ENCODE data around the gene SYTL3.

Gene SYTL3

DNA sequence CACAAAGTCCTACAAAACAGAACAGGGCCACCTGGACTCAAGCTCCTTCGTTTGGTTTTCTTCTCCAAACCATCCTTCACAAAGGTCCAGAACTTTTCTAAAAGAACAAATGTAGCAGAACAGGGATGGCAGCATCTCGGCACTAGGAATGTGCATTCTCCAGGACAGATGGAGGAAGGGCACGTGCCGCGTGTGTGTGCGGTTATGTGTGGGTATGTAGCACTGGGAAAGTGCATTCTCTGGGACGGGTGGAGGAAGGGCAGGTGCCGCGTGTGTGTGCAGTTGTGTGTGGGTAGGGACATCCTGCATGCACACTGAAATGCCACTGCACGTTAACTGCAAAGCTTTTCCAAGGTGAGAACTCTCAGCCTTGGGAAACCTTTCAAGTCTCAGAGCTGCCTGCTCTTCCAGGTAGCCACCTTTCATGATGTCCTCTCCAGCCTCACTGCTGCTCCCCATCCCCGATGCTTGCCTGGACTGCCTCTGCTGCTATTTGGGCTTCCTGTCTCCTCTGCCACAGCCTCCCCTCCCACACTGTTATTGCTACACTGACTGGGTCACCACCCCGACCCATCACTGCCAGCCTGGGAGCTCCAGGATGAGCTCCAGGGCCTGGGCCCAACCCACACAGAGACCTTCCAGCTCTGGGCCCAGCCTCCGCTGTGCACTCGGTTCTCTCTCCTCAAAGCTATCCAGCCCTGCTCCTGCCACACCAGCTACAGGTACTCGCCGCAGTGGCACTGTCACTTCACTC is 121.7 kb downstream of the SYTL3 start:
- FAIRE-seq, result no peak
- TF ChIP-seq POLR2A (IDR thresholded peaks at IDR 0.05; ENCODE audit: low read depth, low read length), result no peak
- TF ChIP-seq POLR2AphosphoS5 (IDR thresholded peaks at IDR 0.05; ENCODE audit: low read depth, low read length), result 0 out of 2 replicates have a peak, but pooled peaks have one; percentile 32

DNA sequence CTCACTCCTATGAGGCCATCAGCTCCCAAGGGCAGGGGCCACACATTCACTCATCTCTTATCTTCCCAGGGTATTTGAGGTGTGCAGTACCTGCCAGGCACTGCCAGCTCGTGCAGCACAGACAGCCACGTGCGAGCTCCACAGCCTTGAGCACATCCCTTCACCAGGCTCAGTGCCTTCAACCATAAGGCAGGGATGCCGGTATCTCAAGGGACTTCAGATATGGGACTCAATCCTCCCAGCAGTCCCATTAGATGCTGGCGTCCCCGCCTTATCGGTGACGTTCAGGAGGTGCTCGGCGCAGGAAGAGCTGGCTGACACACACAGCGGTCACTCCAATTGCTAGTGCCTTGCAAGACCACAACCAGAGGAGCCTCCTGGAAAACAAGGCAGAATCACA is 122.3 kb downstream of the SYTL3 start:
- DNase-seq (ENCODE audit: insufficient read length), result no peak
- no peak for FAIRE-seq
- TF ChIP-seq POLR2AphosphoS5 (IDR thresholded peaks at IDR 0.05; ENCODE audit: low read depth, low read length) (no peak), TAF1 (IDR thresholded peaks at IDR 0.05; ENCODE audit: borderline replicate concordance, low read depth, low read length) (no peak), POLR2A (IDR thresholded peaks at IDR 0.05; ENCODE audit: low read depth, low read length) (peak; percentile 31; the same call in 1 of the 2 replicates)

More for the DNA sequence above, 121.7 kb downstream of the SYTL3 start:
- no peak for DNase-seq (ENCODE audit: insufficient read length)

DNA sequence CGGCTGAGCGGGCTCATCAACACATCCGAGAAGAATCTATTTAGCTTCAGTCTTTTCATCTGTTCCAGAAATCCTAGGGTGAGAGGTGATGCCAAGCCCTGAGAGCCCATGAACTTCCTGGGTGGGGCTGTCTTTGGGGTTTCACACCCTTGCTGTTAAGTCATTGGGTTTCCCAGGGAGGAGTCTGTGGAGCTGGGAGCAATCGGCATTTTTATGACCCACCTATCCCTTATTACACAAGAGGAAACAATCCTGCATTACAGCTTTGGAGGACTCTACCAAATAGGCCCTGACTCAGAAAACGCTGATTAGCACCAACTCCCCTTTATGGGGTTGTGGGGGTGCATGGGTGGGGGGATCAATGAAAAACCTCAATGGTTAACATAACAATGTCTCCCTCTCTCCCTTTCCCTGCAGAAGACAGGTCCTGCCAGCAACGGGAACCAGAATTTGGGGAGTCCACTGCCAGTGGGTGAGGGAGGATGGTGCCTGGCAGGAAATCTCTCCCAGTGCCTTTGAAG is 123.1 kb downstream of the SYTL3 start:
- no peak for TF ChIP-seq POLR2A (IDR thresholded peaks at IDR 0.05; ENCODE audit: low read depth, low read length)
- TF ChIP-seq POLR2AphosphoS5 (IDR thresholded peaks at IDR 0.05; ENCODE audit: low read depth, low read length), result 0 out of 2 replicates have a peak, but pooled peaks have one; percentile 11
- FAIRE-seq (no peak), DNase-seq (ENCODE audit: insufficient read length) (no peak)

DNA sequence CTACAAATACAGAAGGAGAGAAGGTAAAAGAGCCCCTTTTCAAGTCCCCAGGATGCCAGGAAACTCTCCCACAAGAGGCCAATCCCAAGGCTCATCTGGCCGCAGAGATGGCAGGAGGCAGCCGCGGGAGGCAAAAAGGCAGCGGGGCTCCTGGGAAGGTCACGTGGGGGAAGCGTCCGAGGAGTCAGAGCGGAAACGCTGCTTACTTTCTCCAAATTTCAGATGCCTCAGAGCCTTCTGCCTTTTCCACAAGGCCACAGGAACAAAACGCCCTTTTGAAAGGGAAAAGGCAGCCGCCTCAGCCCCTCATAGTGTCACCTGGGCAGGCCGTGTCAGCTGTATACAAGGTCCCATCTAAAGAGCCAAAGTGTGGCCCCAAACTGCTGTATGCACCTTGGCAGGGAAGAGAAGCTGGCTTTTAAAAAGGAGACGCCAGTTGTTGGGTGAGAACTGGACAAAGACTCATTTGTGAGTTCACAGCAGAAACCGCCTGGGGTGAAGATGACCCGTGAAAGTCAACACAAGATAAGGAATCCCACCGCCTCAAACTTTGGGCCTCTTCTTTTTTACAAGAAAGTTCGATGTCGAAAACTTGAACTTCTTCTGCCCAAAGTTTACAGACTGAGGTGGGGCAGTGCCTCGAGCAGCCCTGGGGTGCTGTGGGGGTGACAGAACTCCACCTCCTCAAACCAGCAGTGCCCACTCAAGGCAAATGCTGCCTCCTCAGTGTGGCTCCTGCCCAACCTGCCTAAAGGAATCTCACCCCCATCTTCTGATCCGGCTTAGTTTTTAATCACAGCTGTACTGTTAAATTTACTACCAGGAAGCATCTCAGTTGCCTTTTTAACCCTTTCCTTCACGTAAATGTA is 124.0 kb downstream of the SYTL3 start:
- TF ChIP-seq POLR2AphosphoS5 (IDR thresholded peaks at IDR 0.05; ENCODE audit: low read depth, low read length), result no peak
- no peak for TF ChIP-seq POLR2A (IDR thresholded peaks at IDR 0.05; ENCODE audit: low read depth, low read length)
- TF ChIP-seq TAF1 (IDR thresholded peaks at IDR 0.05; ENCODE audit: borderline replicate concordance, low read depth, low read length), result no peak
- FAIRE-seq (no peak), DNase-seq (ENCODE audit: insufficient read length) (no peak)

DNA sequence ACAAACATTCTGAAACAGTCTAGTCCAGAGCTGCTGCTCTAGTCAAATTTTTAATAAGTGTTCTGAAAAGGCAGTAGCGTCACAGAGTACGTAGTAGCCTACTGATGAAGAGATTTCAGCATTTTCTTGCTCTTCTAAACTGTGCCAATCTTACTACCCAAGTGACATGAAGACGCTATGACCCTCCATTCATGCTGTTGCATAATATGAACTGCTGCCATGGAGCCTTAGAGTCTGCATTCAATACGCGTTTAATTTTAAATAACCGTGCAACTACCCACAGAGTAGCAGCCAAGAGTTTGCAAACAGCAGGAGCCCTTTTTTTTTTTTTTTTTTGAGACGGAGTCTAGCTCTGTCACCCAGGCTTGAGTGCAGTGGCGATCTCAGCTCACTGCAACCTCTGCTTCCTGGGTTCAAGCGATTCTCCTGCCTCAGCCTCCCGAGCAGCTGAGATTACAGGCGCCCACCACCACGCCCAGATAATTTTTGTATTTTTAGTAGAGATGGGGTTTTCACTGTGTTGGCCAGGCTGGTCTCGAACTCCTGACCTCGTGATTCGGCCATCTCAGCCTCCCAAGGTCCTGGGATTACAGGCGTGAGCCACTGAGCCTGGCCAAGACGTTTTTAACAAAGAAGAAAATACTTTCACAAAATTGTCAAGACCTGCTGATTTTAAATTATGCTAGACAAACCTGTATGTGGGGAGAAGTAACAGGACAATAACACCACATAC is 125.0 kb downstream of the SYTL3 start:
- no peak for FAIRE-seq
- no peak for TF ChIP-seq POLR2A (IDR thresholded peaks at IDR 0.05; ENCODE audit: low read depth, low read length)
- no peak for TF ChIP-seq TAF1 (IDR thresholded peaks at IDR 0.05; ENCODE audit: borderline replicate concordance, low read depth, low read length)
- TF ChIP-seq POLR2AphosphoS5 (IDR thresholded peaks at IDR 0.05; ENCODE audit: low read depth, low read length), result no peak

DNA sequence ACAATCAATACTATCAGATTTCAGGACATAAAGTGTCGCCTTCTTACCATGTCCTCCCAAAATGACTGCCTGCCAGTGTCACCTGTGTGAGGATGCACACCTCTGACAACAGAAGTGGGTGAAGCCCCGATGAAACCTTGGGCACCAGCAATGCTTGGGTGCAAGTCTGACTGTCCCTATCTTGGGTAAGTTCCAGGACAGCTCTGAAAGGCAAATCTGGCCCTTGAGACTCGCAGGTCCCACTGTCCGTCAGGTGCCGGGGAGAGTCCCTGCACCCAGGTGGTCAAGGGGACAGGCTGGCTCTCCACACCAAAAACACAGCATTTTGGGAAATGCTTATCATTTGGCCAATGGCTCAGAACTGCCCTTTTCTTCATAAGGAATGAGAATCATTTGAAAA is 126.0 kb downstream of the SYTL3 start:
- no peak for FAIRE-seq

More for the DNA sequence above, 125.0 kb downstream of the SYTL3 start:
- DNase-seq (ENCODE audit: insufficient read length), result no peak

DNA sequence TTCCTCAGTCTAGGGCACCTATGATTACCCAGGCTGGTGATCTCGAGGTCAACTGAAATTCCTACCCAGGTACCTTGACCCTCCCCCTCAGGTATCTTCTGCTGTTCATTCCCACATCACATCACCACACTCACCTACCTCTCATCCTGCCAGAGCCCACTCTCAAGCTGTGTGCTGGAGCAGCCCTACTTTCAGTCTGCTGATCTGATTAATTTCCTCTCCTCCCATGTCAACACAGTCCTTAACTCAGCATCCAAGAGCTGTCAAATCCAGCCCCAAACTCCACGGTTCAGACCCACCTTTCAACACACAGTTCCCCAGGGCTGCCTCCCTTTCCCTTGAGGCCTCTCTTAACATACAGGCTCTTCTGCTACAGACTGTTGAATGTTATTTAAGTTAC is 126.9 kb downstream of the SYTL3 start:
- DNase-seq (ENCODE audit: insufficient read length) (no peak), FAIRE-seq (no peak)
- TF ChIP-seq POLR2AphosphoS5 (IDR thresholded peaks at IDR 0.05; ENCODE audit: low read depth, low read length) (no peak), POLR2A (IDR thresholded peaks at IDR 0.05; ENCODE audit: low read depth, low read length) (peak; percentile 48)

More for the DNA sequence above, 126.0 kb downstream of the SYTL3 start:
- no peak for TF ChIP-seq TAF1 (IDR thresholded peaks at IDR 0.05; ENCODE audit: borderline replicate concordance, low read depth, low read length)
- peak; percentile 39 for TF ChIP-seq POLR2AphosphoS5 (IDR thresholded peaks at IDR 0.05; ENCODE audit: low read depth, low read length)
- peak; percentile 38; the same call in 1 of the 2 replicates for TF ChIP-seq POLR2A (IDR thresholded peaks at IDR 0.05; ENCODE audit: low read depth, low read length)
- no peak for DNase-seq (ENCODE audit: insufficient read length)

DNA sequence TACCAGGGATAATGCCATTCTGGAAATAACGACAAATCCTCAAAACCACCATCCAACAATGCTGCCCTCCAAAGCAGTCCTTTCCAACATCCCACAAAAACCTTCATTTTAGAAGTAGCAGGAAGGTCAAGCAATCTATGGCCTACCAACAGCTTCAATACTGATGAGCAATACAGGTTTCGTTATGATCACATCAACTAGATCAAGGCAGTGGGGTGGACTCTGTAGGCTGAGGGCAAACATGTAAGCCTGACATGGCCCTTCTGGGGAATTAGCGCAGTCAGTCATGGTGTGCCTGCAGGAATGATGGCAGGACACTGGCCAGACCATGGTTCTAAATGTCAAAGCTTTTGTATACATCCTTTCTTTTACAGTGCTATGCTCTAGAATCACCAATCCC is 127.7 kb downstream of the SYTL3 start:
- TF ChIP-seq POLR2A (IDR thresholded peaks at IDR 0.05; ENCODE audit: low read depth, low read length) (no peak), TAF1 (IDR thresholded peaks at IDR 0.05; ENCODE audit: borderline replicate concordance, low read depth, low read length) (no peak), POLR2AphosphoS5 (IDR thresholded peaks at IDR 0.05; ENCODE audit: low read depth, low read length) (no peak)
- DNase-seq (ENCODE audit: insufficient read length) (no peak), FAIRE-seq (no peak)

DNA sequence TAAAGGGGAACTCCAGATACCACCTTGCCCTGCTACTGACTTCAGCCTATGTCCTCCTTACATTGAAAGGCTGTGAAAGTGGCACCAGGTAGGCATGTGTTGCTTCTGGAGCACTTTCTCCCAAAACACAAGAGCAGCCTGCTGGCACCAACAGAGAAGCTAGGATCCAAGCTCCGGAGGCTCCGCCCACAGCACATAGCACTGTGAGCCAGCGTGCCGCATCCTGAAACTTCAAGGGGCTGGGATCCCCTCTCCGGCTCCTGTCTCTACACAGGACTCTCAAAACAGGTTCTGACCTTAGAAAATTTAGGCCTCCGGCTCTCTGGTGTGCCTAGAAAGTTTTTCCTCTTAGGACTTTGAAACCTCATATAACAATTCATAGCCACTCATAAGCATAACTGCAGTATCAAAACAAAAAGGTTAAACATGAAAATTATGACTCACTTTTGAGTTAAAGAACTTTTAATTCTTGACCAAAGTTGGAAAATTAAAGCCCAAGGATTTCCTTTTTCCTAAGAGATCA is 128.2 kb downstream of the SYTL3 start:
- TF ChIP-seq POLR2A (IDR thresholded peaks at IDR 0.05; ENCODE audit: low read depth, low read length), result no peak
- no peak for TF ChIP-seq TAF1 (IDR thresholded peaks at IDR 0.05; ENCODE audit: borderline replicate concordance, low read depth, low read length)
- no peak for TF ChIP-seq POLR2AphosphoS5 (IDR thresholded peaks at IDR 0.05; ENCODE audit: low read depth, low read length)
- FAIRE-seq (no peak), DNase-seq (ENCODE audit: insufficient read length) (no peak)

DNA sequence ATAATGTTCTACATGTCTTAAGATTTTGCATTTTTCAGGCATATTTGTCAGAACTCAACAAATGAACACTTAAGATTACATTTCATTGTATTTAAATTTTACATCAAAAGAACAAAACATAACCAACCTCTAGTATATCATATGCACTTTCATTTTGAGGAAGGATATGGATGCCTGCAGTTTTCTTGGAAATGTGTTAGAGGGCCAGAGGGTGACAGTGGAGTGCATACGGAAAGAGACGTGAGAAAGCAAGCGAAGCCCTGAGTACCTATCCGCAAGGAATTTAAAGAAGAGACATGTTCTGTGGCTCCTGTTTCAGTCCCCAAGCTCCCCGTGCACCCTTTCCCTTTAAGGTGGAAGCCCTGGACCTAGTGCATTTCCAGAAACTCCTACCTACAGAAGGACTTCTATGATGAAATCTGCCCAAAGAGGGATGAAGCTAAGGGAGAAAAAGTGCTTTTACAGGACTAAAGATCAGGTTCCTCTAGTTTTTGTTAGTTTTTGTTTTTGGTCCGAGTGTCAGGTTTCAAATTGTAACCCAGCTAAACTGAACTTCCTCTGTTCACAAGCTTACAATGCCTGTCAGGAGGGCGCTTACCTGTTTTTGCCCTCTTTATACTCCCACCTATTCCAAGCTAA is 130.5 kb downstream of the SYTL3 start:
- DNase-seq (ENCODE audit: insufficient read length) (no peak), FAIRE-seq (no peak)
- TF ChIP-seq POLR2AphosphoS5 (IDR thresholded peaks at IDR 0.05; ENCODE audit: low read depth, low read length) (no peak), TAF1 (IDR thresholded peaks at IDR 0.05; ENCODE audit: borderline replicate concordance, low read depth, low read length) (no peak), POLR2A (IDR thresholded peaks at IDR 0.05; ENCODE audit: low read depth, low read length) (no peak)

Data from GM12892 (cell line).